ENCODE data around the gene HNRNPA1. TPM values are rescaled to one million over a fixed set of nuclear protein-coding genes. Genes with fewer than 3 reads are reported as not detected.

HNRNPA1 gene
- total and polyA plus RNA-seq, 9 of the 15 experiments (the other 6 are each of a cell fraction or from before 2014, with no cell fraction given), result 1,166 to 2,703 (median 1,815) TPM

GRCh38 chr12:54294953-54295566, 14.5 kb downstream of the HNRNPA1 start:
- intact Hi-C loops (cut with micrococcal nuclease), result loop anchor here (1.0 to 10.0 kb wide), 4 partner anchors 12 to 280 kb away; no protein-coding TSS in a partner anchor
- H3K27ac ChIP-seq (ENCODE audit: extremely low read depth, low read depth, low read length), result peak overlapping the region; percentile 84
- H3K27me3 ChIP-seq (ENCODE audit: control insufficient read depth in 2 of 2, insufficient read depth in 2 of 2, low read length in 2 of 2), result no peaks in the 10 kb centered on the region; a peak in 1 of 5 replicates
- BruUV-seq (replicated peaks), result no TSS peak
- H3K9ac ChIP-seq (ENCODE audit: insufficient read depth in 1 of 2, low read depth in 2 of 2, low read length in 2 of 2), result peak overlapping the region; percentile 67 to 90
- DNase-seq (ENCODE audit: extremely low read depth in 1 of 4, low spot score in 3 of 4) (no peak), ATAC-seq (peak; percentile 1), FAIRE-seq (peak; percentile 56)
- in situ Hi-C loops (cut with MboI), result loop anchor here (5.0 to 10.0 kb wide), 2 partner anchors 32 to 70 kb away; partner anchors contain the start of genes COPZ1 and GPR84
- WGBS (ENCODE audit: insufficient coverage, low coverage, missing lambda C conversion rate), result under 1% methylated on average over 9 of the region's 9 CpGs
- H4K20me1 ChIP-seq (replicated peaks; ENCODE audit: control insufficient read depth, insufficient read depth, low read length), result peaks cover 13% of the 10 kb centered on the region; the same call in 1 of the 2 replicates
- ChIA-PET CTCF (ENCODE audit: low intra/inter-chr PET ratio) (interaction anchor here (0.6 to 4.1 kb wide), 5 partner anchors 7 to 84 kb away, joined by 3 to 33 read pairs (median 10); no protein-coding TSS in a partner anchor), POLR2A (interaction anchor here (0.6 to 9.8 kb wide), 13 partner anchors 10 to 175 kb away, joined by 3 to 155 read pairs (median 8); partner anchors contain the start of genes CBX5, COPZ1 and HNRNPA1)
- H3K36me3 ChIP-seq (ENCODE audit: control insufficient read depth, insufficient read depth, low read length), result peaks cover 88% of the 10 kb centered on the region
- peaks cover 28 to 31% of the 10 kb centered on the region in 2 experiments; a peak in 4 of 5 replicates for H3K4me1 ChIP-seq (replicated peaks in 1 of 2; ENCODE audit: control insufficient read depth in 2 of 2, insufficient read depth in 2 of 2, low read length in 2 of 2)
- H2AFZ ChIP-seq (ENCODE audit: low read depth, low read length), result no peak overlapping the region
- peak overlapping the region; percentile 99 for H3K4me2 ChIP-seq (ENCODE audit: insufficient read depth, low read length)
- peak overlapping the region; percentile 53 for H3K4me3 ChIP-seq
- H3K9me3 ChIP-seq (replicated peaks; ENCODE audit: control insufficient read depth, insufficient read depth, low read depth, low read length), result no peaks in the 10 kb centered on the region
- H3K79me2 ChIP-seq (ENCODE audit: control insufficient read depth, insufficient read depth, low read length), result peaks cover 98% of the 10 kb centered on the region
- no peaks in the 10 kb centered on the region for H3K9me1 ChIP-seq (ENCODE audit: control insufficient read depth, insufficient read depth, low read length)
- 0 out of 2 replicates have a peak, but pooled peaks have one; percentile 5 for TF ChIP-seq HBP1 (CRISPR knock-in tag; IDR thresholded peaks at IDR 0.05)
- TF ChIP-seq ZNF431 (CRISPR knock-in tag; IDR thresholded peaks at IDR 0.05), result peak; percentile 27; the same call in 1 of the 2 replicates
- no peak for TF ChIP-seq TSHZ1 (CRISPR knock-in tag; IDR thresholded peaks at IDR 0.05)
- TF ChIP-seq MNT (conservative IDR thresholded peaks at IDR 0.05), result no peak
- TF ChIP-seq HDAC1 (IDR thresholded peaks at IDR 0.05), result peak in 1 of 2 experiments; percentile 77; a peak in 2 of 4 replicates
- TF ChIP-seq BRF2 (IDR thresholded peaks at IDR 0.05; ENCODE audit: borderline replicate concordance, insufficient read depth, insufficient read length), result no peak
- 0 out of 2 replicates have a peak, but pooled peaks have one; percentile 49 for TF ChIP-seq ZNF512 (tag; IDR thresholded peaks at IDR 0.05)
- TF ChIP-seq CHD1 (IDR thresholded peaks at IDR 0.05; ENCODE audit: low read length), result peak; percentile 88

Measured in K562 (cell line).